Keratinocyte (primary cell): ENCODE results near the gene MAP3K14.

Experiments used
- EZH2 ChIP-seq: IDR thresholded peaks from one replicate; pipeline ENCODE4 v1.6.1; 2012; ENCODE audit warnings: inconsistent platforms, mild to moderate bottlenecking, low read length, moderate library complexity
- TF ChIP-seq, protein P1 (sequence below), 3 experiments: IDR thresholded peaks in 1 of 3; conservative IDR thresholded peaks in 1 of 3; optimal IDR thresholded peaks in 1 of 3; 2 replicates in 2 of 3; 3 replicates in 1 of 3; pipeline versions ENCODE3 to v1.5.1; 2011; ENCODE audit warnings: low read length in 3 of 3, mild to moderate bottlenecking in 3 of 3, moderate library complexity in 2 of 3, control low read depth in 1 of 3, inconsistent platforms in 1 of 3; ENCODE audit not compliant: insufficient read depth in 2 of 3; ENCODE audit errors: extremely low read depth in 1 of 3

DNA sequence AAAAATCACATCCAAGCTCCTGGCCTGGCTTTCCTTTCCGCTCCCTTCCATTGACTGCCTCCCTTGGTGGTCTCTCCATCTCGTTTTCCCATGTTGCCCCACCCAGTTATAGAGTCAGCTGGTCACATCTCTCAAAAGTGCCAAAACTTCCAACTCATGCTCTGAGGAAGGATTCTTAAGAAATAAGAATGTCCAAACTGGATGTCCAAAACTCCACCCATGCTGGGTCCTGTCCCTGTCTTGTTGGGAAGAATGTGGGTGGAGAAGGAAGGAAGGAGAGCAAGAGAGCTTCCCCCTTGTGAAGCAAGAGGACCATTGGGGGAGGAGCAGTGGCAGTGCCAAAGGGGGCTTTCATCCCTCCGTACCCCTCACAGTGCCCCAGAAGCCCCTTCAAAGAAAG, 44.6 kb upstream of the MAP3K14 start:
- TF ChIP-seq, protein P1, sequence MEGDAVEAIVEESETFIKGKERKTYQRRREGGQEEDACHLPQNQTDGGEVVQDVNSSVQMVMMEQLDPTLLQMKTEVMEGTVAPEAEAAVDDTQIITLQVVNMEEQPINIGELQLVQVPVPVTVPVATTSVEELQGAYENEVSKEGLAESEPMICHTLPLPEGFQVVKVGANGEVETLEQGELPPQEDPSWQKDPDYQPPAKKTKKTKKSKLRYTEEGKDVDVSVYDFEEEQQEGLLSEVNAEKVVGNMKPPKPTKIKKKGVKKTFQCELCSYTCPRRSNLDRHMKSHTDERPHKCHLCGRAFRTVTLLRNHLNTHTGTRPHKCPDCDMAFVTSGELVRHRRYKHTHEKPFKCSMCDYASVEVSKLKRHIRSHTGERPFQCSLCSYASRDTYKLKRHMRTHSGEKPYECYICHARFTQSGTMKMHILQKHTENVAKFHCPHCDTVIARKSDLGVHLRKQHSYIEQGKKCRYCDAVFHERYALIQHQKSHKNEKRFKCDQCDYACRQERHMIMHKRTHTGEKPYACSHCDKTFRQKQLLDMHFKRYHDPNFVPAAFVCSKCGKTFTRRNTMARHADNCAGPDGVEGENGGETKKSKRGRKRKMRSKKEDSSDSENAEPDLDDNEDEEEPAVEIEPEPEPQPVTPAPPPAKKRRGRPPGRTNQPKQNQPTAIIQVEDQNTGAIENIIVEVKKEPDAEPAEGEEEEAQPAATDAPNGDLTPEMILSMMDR (optimal IDR thresholded peaks at IDR 0.05 in 1 of 3, IDR thresholded peaks at IDR 0.05 in 1 of 3, conservative IDR thresholded peaks at IDR 0.05 in 1 of 3; ENCODE audit: extremely low read depth in 1 of 3, insufficient read depth in 2 of 3, low read length in 3 of 3), result no peak
- no peak for TF ChIP-seq EZH2
